HCT116 (cell line): Measurements from ENCODE around the gene ATXN7L1.

Experiments
- RAD21 ChIP-seq: IDR thresholded peaks from 2 replicates; pipeline ENCODE4 v1.6.1; 2012; ENCODE audit warnings: low read depth, mild to moderate bottlenecking
- TF ChIP-seq, protein P1 (sequence below), 3 experiments: fragments of 200-600 bp in 1 of 3; sonication (generic) in 1 of 3; IDR thresholded peaks in 2 of 3; conservative IDR thresholded peaks in 1 of 3; 2 replicates each; pipeline ENCODE4 v1.5.1; 2012 to 2017; ENCODE audit warnings: low read depth in 2 of 3, low read length in 2 of 3, antibody characterized with exemption in 1 of 3, borderline replicate concordance in 1 of 3, control low read depth in 1 of 3, mild to moderate bottlenecking in 1 of 3, mixed read lengths in 1 of 3, mixed run types in 1 of 3, moderate library complexity in 1 of 3; ENCODE audit not compliant: insufficient read depth in 1 of 3

DNA sequence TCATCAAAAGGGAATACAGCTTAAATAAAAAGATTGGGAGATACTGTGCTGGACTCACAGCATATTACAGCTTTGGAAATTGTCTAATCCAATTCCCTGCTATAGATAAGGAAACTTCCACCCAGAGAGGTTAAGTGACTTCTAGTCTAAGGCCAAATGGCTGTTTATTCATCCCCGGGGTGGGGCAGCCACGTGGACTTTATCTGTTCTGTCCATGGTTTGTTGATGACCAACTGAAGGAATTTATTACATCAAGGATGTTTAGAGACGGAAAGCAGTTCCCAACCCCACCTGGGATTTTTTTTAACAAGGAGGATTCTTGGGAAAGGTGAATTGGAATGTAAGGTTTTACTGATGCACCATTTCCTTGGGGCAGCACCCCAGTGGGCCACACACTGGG is 88.6 kb downstream of the ATXN7L1 start:
- TF ChIP-seq, protein P1, sequence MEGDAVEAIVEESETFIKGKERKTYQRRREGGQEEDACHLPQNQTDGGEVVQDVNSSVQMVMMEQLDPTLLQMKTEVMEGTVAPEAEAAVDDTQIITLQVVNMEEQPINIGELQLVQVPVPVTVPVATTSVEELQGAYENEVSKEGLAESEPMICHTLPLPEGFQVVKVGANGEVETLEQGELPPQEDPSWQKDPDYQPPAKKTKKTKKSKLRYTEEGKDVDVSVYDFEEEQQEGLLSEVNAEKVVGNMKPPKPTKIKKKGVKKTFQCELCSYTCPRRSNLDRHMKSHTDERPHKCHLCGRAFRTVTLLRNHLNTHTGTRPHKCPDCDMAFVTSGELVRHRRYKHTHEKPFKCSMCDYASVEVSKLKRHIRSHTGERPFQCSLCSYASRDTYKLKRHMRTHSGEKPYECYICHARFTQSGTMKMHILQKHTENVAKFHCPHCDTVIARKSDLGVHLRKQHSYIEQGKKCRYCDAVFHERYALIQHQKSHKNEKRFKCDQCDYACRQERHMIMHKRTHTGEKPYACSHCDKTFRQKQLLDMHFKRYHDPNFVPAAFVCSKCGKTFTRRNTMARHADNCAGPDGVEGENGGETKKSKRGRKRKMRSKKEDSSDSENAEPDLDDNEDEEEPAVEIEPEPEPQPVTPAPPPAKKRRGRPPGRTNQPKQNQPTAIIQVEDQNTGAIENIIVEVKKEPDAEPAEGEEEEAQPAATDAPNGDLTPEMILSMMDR (IDR thresholded peaks at IDR 0.05 in 2 of 3, conservative IDR thresholded peaks at IDR 0.05 in 1 of 3; ENCODE audit: borderline replicate concordance in 1 of 3, insufficient read depth in 1 of 3, low read depth in 2 of 3, low read length in 2 of 3) = no peak
- no peak for TF ChIP-seq RAD21
